NCI-H1694 (cell line): ENCODE measurements around the gene MISP3.
A peak's percentile ranks its signal among the peaks of the same experiment; 100 is the strongest.
"Not testable (repeated sequence)": the region's sequence is repeated elsewhere in the genome, so short reads cannot be mapped to it uniquely, and the experiment has no call there.

Experiments used
- DNase-seq: peaks from one replicate; lab custom pipeline; 2025; lab: John Stamatoyannopoulos, UW

Gene MISP3

GRCh38 chr19:14072535-14073260 is at the start of gene MISP3:
TSS of gene MISP3 (plus strand) at chr19:14072786. CDS start at chr19:14073310, 524 bp downstream.
- DNase-seq, result no peak

DNA sequence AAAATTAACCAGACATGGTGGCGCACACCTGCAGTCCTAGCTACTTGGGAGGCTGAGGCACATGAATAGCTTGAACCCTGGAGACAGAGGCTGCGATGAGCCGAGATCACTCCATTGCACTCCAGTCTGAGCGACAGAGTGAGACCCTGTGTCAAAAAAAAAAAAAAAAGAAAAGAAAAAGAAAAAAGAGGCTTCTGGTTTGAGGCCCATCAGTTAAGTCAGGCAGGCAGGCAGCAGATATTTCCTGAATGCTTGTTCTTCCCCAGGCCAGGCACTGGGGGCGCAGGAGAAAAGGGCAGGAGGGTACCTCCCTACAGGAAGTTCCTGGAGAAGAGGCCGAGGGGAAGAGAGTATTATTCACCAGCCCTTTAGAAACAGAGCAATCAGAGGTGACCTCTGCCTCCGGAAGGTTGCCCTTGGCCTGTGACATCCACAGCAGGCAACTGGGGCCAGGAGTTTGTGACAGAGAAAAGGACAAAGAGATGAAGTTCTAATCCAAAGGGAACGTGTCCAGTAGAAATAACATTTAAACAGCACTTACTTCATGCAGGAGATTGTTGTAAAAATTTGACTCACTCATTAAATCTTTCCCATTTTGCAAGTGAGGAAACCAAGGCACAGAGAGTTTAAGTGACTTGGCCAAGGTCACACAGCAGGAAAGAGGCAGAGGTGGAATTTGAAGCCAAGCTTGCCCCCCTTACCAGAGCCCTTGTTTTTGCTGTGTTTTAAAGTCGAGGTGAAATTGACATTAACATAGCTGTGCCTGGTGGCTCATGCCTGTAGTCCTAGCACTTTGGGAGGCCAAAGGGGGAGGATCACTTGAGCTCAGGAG is 49.0 kb upstream of the MISP3 start:
- DNase-seq, result no peak

DNA sequence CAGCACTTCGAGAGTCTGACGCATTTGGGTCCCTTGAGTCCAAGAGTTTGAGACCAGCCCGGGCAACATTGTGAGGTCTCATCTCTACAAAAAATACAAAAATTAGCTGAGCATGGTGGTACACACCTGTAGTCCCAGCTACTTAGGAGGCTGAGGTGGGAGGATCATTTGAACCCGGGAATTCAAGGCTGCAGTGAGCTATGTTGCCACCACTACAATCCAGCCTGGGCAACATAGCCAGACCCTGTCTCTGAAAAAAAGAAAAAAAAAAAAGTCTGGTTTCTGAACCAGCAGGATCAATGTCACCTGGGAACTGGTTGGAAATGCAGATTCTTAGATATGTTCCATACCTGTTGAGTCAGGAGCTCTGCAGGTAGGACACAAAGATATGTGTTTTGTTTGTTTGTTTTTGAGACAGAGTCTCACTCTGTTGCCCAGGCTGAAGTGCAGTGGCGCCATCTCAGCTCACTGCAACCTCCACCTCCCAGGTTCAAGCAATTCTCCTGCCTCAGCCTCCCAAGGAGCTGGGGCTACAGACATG is 45.9 kb upstream of the MISP3 start:
- not testable (repeated sequence) for DNase-seq

- no peak for DNase-seq
Measured at GRCh38 chr19:14027856-14028450, 44.6 kb upstream of the MISP3 start, which contains the start of gene RLN3. TSS of gene RLN3 (plus strand) at chr19:14028148. CDS start at chr19:14028205, 57 bp downstream.

DNA sequence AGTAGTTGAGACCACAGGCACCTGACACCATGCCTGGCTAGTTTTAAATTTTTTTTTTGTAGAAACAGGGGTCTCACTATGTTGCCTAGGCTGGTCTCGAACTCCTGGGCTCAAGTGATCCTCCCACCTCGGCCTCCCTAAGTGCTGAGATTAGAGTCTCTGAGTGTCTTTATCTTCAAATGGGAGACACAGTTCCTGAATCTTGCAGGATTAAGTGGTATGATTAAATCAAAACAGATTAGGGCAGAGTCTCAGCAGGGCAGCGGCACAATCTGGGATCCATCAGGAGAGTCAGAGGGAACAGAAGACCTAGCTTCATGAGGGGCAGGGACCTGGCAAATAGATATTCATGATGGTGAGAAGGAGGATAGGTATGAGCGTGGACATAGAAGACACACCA is 43.7 kb upstream of the MISP3 start:
- no peak for DNase-seq

DNA sequence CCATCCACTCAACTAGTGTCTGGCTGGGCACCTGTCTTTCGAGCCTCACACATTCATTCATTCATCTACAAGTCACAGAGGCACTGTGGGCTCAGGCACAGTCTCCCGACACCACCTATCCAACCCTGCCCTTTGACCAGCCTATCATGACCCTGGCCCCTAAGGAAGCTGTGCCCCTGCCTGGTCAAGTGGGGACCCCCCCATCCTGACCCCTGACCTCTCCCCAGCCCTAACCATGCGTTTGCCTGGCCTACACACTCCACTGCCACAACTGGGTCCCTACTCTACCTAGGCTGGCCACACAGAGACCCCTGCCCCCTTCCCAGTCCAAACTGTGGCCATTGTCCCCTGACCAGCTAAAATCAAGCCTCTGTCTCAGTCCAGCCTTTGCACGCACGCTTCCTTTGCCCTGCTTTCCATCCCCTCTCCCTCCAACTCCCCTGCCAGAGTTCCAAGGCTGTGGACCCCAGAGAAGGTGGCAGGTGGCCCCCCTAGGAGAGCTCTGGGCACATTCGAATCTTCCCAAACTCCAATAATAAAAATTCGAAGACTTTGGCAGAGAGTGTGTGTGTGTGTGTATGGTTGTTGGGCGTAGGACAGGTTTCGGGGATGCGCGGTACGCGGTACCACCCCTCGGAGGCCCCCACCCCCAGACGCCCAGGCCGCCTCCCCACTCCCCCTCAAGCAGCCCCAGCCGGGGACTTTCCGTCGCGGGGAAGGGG is 41.4 kb upstream of the MISP3 start:
- no peak for DNase-seq

- peak; percentile 44 for DNase-seq
Measured at GRCh38 chr19:14031719-14032480, 40.7 kb upstream of the MISP3 start, which contains the start of gene IL27RA. TSS of gene IL27RA (plus strand) at chr19:14031762. CDS start at chr19:14031873, 111 bp downstream.

GRCh38 chr19:14033946-14034345 is 38.6 kb upstream of the MISP3 start:
- no peak for DNase-seq

DNA sequence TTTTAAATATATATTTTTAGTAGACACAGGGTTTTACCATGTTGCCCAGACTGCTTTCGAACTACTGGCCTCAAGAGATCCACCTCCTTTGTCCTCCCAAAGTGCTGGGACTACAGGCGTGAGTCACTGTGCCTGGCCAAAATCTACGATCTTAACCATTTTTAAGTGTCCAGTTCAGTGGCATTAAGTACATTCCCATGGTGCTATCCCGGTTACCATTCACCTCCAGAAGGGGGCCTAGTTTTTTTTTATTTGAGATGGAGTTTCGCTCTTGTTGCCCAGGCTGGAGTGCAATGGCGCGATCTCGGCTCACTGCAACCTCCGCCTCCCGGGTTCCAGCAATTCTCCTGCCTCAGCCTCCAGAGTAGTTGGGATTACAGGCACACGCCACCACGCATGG is 37.4 kb upstream of the MISP3 start:
- not testable (repeated sequence) for DNase-seq

- no peak for DNase-seq
Measured at GRCh38 chr19:14035706-14036105, 36.9 kb upstream of the MISP3 start.

- DNase-seq, result no peak
Measured at GRCh38 chr19:14039181-14039580, 33.4 kb upstream of the MISP3 start.

DNA sequence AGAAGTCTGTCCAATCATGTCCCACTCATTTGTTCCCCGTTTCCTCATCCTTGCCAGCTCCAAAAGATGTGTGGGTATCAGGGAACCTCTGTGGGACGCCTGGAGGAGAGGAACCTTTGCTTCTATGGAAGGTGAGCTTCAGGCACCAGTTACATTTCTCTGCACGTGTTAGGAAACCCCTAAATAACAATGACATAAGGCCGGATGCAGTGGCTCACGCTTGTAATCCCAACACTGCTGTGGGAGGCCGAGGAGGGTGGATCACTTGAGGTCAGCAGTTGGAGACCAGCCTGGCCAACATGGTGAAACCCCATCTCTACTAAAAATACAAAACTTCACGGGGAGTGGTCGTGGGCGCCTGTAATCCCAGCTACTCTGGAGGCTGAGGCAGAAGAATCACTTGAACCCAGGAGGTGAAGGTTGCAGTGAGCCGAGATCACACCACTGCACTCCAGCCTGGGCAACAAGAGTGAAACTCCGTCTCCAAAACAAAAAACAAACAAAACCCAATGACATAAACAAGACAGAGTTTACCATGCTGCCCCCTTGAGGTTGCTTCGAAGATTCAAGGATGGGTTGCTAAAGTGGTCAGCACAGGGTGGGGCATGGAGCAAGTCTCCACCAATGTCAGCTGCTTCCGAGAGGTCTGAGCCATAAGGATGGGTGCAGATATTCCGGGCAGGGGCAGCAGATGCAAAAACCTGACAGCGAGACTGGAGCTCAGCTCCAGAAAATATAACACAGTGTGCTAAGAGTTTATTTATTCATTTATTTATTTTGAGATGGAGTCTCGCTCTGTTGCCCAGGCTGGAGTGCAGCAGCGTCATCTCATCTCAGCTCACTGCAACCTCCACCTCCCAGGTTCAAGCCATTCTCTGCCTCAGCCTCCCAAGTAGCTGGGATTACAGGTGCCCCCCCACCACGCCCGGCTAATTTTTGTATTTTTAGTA is 29.7 kb upstream of the MISP3 start:
- DNase-seq, result peak; percentile 43

DNA sequence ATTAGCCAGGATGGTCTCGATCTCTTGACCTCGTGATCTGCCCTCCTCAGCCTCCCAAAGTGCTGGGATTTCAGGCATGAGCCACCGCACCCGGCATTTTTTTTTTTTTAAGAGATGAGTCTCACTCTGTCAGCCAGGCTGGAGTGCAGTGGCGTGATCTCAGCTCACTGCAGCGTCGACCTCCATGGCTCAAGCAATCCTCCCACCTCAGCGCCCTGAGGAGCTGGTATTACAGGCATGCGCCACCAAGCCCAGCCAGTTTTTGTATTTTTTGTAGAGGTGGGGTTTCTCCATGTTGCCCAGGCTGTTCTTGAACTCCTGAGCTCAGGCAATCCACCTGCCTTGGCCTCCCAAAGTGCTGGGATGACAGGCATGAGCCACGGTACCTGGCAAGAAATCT is 24.7 kb upstream of the MISP3 start:
- not testable (repeated sequence) for DNase-seq

DNA sequence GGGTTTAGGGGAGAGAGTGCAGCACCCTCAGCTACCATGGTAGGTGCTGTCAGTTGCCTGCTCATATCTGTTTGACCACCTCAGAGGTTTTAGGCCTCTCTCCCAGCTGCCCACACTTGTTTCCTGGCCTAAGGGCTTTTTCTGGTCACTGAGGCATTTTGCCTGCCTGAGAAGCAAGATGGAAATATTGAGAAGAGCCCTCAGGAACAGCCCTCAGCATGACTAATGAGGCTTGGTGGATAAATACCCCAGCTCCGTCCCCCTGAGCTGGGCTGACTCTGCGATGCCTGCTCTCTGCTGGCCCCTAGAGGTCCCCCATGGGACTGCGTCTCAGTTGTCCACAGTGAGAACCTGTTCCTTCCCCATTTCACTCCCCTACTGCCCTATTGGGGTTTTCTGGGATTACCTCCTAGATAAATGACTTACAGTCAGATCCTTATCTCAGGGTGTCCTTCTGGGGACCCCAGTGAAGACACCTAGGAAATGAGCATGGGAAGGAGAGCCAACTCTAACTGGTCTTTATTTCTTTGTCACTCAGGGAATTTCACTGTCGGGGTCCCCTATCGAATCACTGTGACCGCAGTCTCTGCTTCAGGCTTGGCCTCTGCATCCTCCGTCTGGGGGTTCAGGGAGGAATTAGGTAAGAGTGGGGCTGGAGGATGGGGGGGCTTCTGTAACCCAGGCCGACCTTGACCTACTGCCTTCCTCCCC is 24.0 kb upstream of the MISP3 start:
- DNase-seq, result peak; percentile 20

DNA sequence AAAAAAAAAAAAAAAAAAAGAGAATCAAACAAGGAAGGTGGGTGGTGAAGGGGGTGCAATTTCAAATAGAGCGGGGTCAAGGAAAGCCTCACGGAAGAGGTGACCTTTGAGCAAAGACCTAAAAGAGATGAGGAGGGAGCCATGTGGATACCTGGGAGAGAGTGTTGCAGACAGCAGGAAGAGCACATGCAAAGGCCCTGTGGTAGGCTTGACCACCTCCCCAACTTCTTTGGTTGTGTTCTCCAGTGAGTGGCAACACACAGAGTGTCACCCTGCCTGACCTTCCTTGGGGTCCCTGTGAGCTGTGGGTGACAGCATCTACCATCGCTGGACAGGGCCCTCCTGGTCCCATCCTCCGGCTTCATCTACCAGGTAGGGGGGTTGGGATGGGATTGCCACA is 22.1 kb upstream of the MISP3 start:
- no peak for DNase-seq

DNA sequence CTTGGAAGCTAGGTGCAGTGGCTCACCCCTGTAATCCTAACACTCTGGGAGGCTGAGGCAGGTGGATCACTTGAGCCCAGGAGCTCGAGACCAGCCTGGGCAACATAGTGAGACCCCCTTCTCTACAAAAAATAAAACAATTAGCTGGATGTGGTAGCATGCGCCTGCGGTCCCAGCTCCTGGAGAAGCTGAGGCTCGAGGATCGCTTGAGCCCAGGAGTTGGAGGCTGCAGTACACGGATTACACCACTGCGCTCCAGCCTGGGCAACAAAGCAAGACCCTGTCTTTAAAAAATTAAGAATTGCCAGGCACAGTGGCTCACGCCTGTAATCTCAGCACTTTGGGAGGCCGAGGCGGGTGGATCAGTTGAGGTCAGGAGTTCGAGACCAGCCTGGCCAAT is 21.6 kb upstream of the MISP3 start:
- DNase-seq, result not testable (repeated sequence)

DNA sequence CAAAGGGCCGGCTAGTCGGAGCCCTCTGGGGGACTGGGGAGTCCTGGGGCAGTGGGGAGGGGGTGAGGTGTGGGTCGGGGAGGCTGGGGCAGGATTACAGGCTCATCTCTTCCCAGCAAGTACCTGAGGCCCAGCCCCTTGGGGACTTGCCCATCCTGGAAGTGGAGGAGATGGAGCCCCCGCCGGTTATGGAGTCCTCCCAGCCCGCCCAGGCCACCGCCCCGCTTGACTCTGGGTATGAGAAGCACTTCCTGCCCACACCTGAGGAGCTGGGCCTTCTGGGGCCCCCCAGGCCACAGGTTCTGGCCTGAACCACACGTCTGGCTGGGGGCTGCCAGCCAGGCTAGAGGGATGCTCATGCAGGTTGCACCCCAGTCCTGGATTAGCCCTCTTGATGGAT is 20.6 kb upstream of the MISP3 start:
- no peak for DNase-seq

DNA sequence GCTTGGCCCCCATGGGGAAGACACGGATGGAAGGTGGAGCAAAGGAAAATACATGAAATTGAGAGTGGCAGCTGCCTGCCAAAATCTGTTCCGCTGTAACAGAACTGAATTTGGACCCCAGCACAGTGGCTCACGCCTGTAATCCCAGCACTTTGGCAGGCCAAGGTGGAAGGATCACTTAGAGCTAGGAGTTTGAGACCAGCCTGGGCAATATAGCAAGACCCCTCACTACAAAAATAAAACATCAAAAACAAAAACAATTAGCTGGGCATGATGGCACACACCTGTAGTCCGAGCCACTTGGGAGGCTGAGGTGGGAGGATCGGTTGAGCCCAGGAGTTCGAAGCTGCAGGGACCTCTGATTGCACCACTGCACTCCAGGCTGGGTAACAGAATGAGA is 20.1 kb upstream of the MISP3 start:
- no peak for DNase-seq

GRCh38 chr19:14053032-14053431 is 19.6 kb upstream of the MISP3 start:
- no peak for DNase-seq
